GM12872 (cell line): Measurements from ENCODE around the gene ANAPC2.

Experiments
- TF ChIP-seq, protein P1 (sequence below): IDR thresholded peaks from 3 replicates; pipeline ENCODE4 v1.5.1; 2011; ENCODE audit warnings: low read depth, mild to moderate bottlenecking, low read length, moderate library complexity; ENCODE audit not compliant: insufficient read depth

ANAPC2 gene

DNA sequence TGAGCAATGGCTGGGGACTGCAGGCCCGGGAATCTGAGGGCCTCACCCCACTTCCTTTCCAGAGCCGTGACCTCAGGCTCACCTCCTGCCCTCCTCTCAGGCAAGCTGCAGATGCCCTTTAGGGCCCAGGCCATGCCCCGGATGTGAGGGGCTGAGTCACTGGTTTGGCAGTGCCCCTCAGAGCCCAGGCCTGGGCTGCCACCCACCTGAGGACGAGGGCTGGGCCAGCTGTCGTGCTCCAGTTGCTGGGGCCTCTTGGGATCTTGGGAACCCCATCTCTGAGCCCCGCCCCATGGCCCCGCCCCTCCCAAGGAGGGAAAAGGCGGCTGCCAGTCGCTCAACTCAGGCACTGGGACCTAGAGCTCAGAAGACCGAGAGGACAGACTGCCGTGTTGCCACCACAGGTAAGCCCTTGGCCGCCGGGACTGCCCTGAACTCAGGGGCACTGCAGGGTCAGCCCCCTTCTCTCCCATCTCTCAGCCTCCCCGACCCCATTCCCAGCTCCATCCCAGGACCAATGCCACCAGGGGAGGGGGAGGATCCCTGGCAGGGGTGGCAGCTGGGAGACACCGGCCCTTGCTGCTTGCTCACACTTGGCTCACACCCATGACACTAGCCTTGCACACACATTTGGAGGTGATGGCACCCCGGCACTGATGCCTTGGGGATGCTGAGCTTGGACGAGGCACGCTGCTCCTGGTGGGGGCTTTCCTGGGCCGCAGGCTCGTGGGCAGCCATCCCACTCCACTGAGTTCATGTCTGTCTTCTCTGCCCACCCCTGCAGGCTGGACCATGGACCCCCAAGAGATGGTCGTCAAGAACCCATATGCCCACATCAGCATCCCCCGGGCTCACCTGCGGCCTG is 36.7 kb upstream of the ANAPC2 start, which contains the start of gene CYSRT1:
Gene CYSRT1 (plus strand): TSS at position 345 of the 865 bp plus-strand sequence. CDS start 448 bp downstream, at position 793.
- TF ChIP-seq, protein P1, sequence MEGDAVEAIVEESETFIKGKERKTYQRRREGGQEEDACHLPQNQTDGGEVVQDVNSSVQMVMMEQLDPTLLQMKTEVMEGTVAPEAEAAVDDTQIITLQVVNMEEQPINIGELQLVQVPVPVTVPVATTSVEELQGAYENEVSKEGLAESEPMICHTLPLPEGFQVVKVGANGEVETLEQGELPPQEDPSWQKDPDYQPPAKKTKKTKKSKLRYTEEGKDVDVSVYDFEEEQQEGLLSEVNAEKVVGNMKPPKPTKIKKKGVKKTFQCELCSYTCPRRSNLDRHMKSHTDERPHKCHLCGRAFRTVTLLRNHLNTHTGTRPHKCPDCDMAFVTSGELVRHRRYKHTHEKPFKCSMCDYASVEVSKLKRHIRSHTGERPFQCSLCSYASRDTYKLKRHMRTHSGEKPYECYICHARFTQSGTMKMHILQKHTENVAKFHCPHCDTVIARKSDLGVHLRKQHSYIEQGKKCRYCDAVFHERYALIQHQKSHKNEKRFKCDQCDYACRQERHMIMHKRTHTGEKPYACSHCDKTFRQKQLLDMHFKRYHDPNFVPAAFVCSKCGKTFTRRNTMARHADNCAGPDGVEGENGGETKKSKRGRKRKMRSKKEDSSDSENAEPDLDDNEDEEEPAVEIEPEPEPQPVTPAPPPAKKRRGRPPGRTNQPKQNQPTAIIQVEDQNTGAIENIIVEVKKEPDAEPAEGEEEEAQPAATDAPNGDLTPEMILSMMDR: no peak

DNA sequence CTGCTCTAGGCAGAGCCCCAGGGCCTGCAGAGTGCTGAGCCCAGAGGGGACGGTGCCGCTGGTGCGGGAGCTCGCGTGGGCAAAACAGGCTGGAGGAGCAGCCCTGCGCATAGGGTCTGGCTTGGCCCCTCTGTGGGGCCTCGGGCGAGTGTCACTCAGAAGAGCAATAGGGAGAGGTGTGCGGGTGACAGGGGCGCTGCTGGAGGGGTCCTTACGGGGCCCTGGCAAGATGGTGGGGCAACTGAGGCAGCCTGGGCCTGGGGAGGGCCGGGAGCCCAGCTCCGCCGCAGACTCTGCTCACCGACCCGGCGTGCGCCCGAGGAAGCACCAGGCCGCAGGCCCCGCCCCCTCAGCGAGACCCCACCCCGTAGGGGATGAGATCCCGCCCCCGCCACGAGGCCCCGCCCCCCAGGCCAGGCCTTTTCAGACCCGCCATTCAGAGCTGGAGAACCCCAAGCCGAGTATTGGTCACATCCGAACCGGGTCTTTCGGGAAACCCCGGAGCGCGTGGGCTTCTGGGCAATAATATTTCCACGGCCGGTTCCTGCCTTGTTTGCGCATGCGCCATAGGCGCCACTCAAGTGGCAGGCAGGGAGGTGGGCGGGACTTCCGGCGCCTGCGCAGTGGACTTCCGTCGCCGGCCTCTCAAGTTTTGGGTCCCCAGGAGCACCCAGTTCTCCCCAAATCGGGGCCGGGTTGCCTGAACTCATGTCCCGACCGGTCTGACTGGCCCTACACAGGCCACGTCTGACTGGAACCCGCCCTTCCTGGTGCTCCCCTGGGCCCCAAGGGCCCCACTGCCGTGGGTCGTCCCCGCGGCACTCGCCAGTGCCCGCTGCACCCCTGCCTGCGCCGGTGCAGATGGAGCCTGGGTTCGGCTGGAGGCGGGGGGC is 35.0 kb upstream of the ANAPC2 start:
- TF ChIP-seq, protein P1: no peak

DNA sequence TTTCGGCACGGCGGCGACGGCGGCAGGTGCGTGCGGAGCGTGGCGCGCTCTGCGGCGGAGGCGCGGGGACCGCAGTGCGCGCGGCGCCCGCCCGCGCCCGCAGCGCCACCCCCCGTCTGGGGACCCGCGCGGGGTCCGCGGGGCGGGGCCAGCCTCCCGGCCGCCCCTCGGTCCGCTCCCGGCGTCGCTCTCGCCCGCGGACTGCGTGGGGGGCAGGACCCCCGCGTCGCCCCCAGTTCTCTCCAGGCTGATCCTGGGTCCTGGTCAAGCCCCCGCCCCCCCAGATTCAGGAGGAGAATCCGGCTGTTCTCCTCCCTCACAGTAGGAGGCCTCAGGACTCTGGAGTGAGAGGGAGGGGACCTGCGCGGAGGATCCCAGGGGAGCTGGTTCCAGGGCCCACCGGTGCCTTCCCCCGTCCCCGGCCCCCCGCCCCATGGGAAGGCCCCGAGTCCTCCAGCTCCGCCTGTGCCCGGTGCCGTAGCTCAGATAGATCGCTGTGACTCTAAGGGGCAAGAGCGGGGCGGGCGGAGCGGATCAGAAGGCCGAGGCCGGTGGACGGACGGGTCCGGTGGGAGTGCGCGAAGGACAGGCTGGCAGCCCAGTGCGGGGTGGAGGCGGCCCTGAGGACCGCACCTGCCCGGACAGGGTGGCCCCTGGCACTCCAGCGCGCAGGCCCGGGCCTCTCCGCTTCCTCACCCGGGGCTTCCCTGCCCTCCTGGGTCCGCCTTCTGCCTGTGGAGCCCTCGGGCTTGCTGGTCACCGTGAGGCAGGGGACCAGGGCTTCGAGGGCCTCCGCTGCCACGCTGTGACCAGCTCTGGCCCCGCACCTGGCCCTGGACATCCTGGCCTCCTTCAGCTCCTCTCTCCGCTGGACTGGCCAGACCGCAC is 34.1 kb upstream of the ANAPC2 start, which contains the start of gene RNF208:
Gene RNF208 (minus strand): TSS at position 51 of the 888 bp plus-strand sequence. CDS start 1,028 bp downstream, outside the sequence.
- TF ChIP-seq, protein P1: no peak

DNA sequence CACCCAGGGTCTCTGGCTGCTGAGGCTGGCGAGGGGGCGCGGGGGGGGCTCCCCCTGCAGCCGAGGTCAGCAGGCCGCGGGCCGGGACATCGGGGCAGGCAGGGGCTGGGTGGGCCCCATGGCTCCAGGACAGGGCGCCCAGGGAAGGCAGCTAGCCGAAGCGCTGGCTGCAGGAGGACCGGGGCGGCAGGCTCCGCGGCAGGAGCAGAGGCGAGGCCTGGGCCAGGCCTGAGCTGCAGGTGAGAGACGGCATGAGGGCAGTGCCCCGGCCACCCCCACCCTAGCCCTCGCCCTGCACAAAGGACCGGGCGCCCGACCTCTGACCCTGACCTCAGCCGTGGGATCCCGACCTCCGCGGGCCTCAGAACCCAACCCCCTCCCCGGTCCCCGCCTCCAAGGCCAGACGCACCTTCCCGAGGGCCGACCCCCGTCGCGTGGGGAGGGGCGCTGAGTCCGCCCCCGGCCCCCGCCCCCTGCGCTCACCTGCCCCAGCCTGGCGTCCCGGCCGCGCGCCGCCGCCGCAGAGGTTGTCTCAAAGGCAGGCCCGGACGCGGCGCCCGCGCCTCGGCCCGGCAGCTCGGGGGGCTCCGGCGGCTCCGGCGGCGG is 33.2 kb upstream of the ANAPC2 start:
- TF ChIP-seq, protein P1: no peak

DNA sequence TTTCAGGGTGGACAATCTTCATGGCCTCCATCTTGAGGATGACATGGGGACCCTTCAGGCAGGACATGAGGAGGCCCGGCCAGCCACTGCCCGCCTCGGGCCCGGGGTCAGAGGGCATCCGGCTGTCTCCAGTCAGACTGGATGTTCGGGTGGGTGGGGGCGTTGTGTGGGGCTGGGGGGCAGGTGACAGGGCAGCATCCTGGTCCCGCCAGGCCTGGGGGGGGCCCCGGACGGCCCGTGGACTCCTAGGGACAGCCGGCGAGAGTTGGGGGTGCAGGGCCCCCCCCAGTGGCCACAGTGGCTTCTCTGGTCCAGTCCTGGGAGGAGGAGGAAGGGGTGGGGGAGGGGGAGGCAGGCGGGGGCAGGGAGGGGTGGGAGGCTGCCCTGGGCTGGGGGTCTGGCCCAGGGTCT is 32.7 kb upstream of the ANAPC2 start:
- TF ChIP-seq, protein P1: no peak

DNA sequence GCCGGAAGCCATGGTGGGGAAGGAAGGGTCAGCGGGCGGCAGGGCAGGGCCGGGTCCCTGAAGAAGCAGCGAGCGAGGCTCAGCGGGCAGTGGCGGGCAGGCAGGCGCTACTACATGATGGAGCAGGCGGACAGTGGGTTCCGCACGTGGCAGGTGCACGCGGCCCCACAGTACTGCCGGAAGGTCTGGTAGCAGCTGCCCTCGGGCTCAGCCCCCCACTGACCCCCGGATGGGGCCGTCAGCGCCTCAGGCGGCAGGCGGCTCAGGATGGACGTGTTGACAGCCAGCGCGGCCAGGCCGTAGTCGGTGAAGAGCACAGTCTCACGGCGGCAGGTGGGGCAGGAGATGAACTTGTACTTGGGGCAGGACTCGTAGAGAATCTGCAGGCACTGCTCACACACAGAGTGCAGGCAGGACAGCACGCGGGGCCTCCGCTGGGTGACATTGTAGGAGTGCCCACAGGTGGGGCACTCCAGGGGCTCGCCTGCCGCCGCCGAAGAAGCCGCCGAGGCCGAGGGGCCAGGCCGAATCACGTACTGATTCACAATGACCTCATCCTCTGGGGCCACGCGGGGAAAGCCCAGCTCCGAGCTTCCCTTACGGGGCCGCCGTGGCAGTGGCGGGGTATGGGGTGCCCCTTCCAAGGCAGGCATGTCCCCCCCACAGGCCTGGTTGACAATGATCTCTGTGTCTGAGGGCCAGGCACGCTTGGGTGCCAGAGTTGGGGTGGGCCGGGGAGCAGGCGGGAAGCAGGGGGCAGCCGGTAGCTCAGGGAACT is 32.1 kb upstream of the ANAPC2 start:
- TF ChIP-seq, protein P1: no peak
